Spleen (tissue), 11 donors: ENCODE results near the gene ERC2. TPM values are rescaled to one million over a fixed set of nuclear protein-coding genes. Genes with fewer than 3 reads are reported as not detected.

Experiments used
- DNase-seq: peaks from one replicate; pipeline ENCODE4 v3.0.0-alpha.2; 2020
- H3K27ac ChIP-seq, 8 donors: fragments of 200-600 bp; sonication (generic) in 7 of 8; 1 replicate in 4 of 8; 2 replicates in 4 of 8; pipeline versions ENCODE4 v1.5.0 to v1.8.0; 2016 to 2021; ENCODE audit warnings: inconsistent platforms in 4 of 8, mild to moderate bottlenecking in 4 of 8, moderate library complexity in 1 of 8
- H3K27me3 ChIP-seq, 7 donors: fragments of 200-600 bp; sonication (generic) in 6 of 7; replicated peaks in 1 of 7; 1 replicate in 4 of 7; 2 replicates in 3 of 7; pipeline versions ENCODE4 v1.5.0 to v1.8.0; 2016 to 2021; ENCODE audit warnings: inconsistent platforms in 3 of 7, mild to moderate bottlenecking in 1 of 7
- H3K36me3 ChIP-seq, 6 donors: fragments of 200-600 bp; sonication (generic) in 5 of 6; 1 replicate in 4 of 6; 2 replicates in 2 of 6; pipeline versions ENCODE4 v1.5.0 to v1.8.0; 2016 to 2021; ENCODE audit warnings: inconsistent platforms in 2 of 6
- H3K4me1 ChIP-seq, 6 donors: fragments of 200-600 bp; sonication (generic) in 5 of 6; 1 replicate in 3 of 6; 2 replicates in 3 of 6; pipeline versions ENCODE4 v1.5.0 to v1.8.0; 2016 to 2021; ENCODE audit warnings: inconsistent platforms in 3 of 6
- H3K4me3 ChIP-seq, 8 donors: fragments of 200-600 bp; sonication (generic) in 7 of 8; 1 replicate in 4 of 8; 2 replicates in 4 of 8; pipeline versions ENCODE4 v1.5.0 to v1.8.0; 2016 to 2021; ENCODE audit warnings: inconsistent platforms in 4 of 8, mild to moderate bottlenecking in 4 of 8, moderate library complexity in 2 of 8
- H3K9me3 ChIP-seq, 8 donors: fragments of 200-600 bp; sonication (generic) in 7 of 8; 1 replicate in 4 of 8; 2 replicates in 4 of 8; pipeline versions ENCODE4 v1.5.0 to v1.8.0; 2016 to 2021; ENCODE audit warnings: inconsistent platforms in 4 of 8
- CTCF ChIP-seq, 11 experiments: fragments of 200-600 bp in 7 of 11; fragments of 450-650 bp in 4 of 11; sonication (generic) in 4 of 11; IDR thresholded peaks in 8 of 11; conservative IDR thresholded peaks in 3 of 11; 1 replicate in 7 of 11; 2 replicates in 4 of 11; pipeline versions ENCODE4 v1.4.0 to v1.8.0; 2016 to 2021; ENCODE audit warnings: antibody characterized with exemption in 11 of 11, inconsistent platforms in 4 of 11, mild to moderate bottlenecking in 1 of 11
- POLR2A ChIP-seq, 3 donors: fragments of 450-650 bp; IDR thresholded peaks; one replicate each; pipeline ENCODE4 v1.5.1; 2017; ENCODE audit warnings: antibody characterized with exemption in 3 of 3, mild to moderate bottlenecking in 1 of 3
- POLR2AphosphoS5 ChIP-seq, 3 donors: sonication (generic); formaldehyde crosslinking; IDR thresholded peaks; one replicate each; pipeline ENCODE4 v1.5.1; 2017; ENCODE audit warnings: antibody characterized with exemption in 3 of 3
- WGBS, 5 donors: extraction: QIAGEN DNeasy Blood & Tissue Kit in 3 of 5; methylation state at CpG; one replicate each; pipeline versions ENCODE4 v1.1.5 to v1.1.7; 2013 to 2018; 5-methylcytosine and 5-hydroxymethylcytosine counted together
- intact Hi-C: fragments of 100-400 bp; cut with DNase I; formaldehyde crosslinking; loops from one replicate; pipeline ENCODE4 v1.15.0; 2023; ENCODE audit warnings: low total_unique reads
- polyA plus RNA-seq, 3 donors: library from polyadenylated mRNA; stranded (reverse); fragments of 200-250 nt; gene quantifications; one replicate each; pipeline ENCODE4 v1.2.1, GENCODE V29; 2013
- total RNA-seq, 7 donors: library from RNA; depleted of rRNA in 3 of 7; stranded (reverse); fragments of >200 nt in 3 of 7; fragmentation: NEBNext Ultra II Directional in 4 of 7; extraction: Animal tissue kit (Norgen Biotek cat#: 25700) in 4 of 7; gene quantifications; one replicate each; pipeline versions ENCODE4 v1.1.0 to v1.2.1, GENCODE V29; 2016 to 2021
- donor health status: healthy with polysubstance abuse.
- donor health status: DM: no; HTN: no; CAD: no; lungs with moderate emphysema.
- donor health status: DM: no; HTN: no; CAD: no.
- donor health status: Bipolar disorder and iron deficiency.
- donor health status: healthy.
- donor health status: DM: no; HTN: no; CAD: no.
- donor health status: DM: yes; HTN: yes; CAD: no.

ERC2 gene
- total and polyA plus RNA-seq, 10 donors = 0.04 to 4.9 (median 0.39) TPM

- Histone ChIP-seq H3K36me3 (no peaks in the 10 kb centered on the region), H3K4me1 (no peaks in the 10 kb centered on the region), H3K4me3 (no peak overlapping the region), H3K9me3 (no peaks in the 10 kb centered on the region), H3K27me3 (no peaks in the 10 kb centered on the region), H3K27ac (no peak overlapping the region)
- intact Hi-C loops = no loop called here
- WGBS, 5 donors = 38 to 58% (median 45%) methylated on average over 3 of the region's 3 CpGs
- no peak for DNase-seq
- TF ChIP-seq POLR2A (IDR thresholded peaks at IDR 0.05) (no peak), CTCF (IDR thresholded peaks at IDR 0.05 in 8 of 11, conservative IDR thresholded peaks at IDR 0.05 in 3 of 11) (no peak), POLR2AphosphoS5 (IDR thresholded peaks at IDR 0.05) (no peak)
These were observed 924.0 kb downstream of the ERC2 start for GRCh38 chr3:55544219-55544618.

- H3K36me3 ChIP-seq = no peaks in the 10 kb centered on the region
- TF ChIP-seq CTCF (IDR thresholded peaks at IDR 0.05 in 8 of 11, conservative IDR thresholded peaks at IDR 0.05 in 3 of 11) = no peak
- no peak for TF ChIP-seq POLR2AphosphoS5 (IDR thresholded peaks at IDR 0.05)
- no peak overlapping the region for H3K4me3 ChIP-seq
- no peaks in the 10 kb centered on the region for H3K27me3 ChIP-seq
- DNase-seq = no peak
- intact Hi-C loops = no loop called here
- H3K9me3 ChIP-seq = no peaks in the 10 kb centered on the region
- H3K27ac ChIP-seq = no peak overlapping the region
- no peaks in the 10 kb centered on the region for H3K4me1 ChIP-seq
- 78 to 83% (median 80%) methylated on average over 12 of the region's 12 CpGs for WGBS, 5 donors
These were observed 925.1 kb downstream of the ERC2 start for GRCh38 chr3:55543181-55543614.

GRCh38 chr3:55541456-55541855 lies 926.8 kb downstream of the ERC2 start:
- Histone ChIP-seq H3K9me3 (no peaks in the 10 kb centered on the region), H3K36me3 (no peaks in the 10 kb centered on the region), H3K4me1 (no peaks in the 10 kb centered on the region), H3K27ac (no peak overlapping the region), H3K4me3 (no peak overlapping the region), H3K27me3 (no peaks in the 10 kb centered on the region)
- DNase-seq = no peak
- intact Hi-C loops = no loop called here
- WGBS, 5 donors = 38 to 77% (median 47%) methylated on average over 2 of the region's 2 CpGs
- TF ChIP-seq POLR2AphosphoS5 (IDR thresholded peaks at IDR 0.05) (no peak), CTCF (IDR thresholded peaks at IDR 0.05 in 8 of 11, conservative IDR thresholded peaks at IDR 0.05 in 3 of 11) (no peak), POLR2A (IDR thresholded peaks at IDR 0.05) (no peak)

- H3K27ac ChIP-seq = no peak overlapping the region
- 73 to 84% (median 75%) methylated on average over 3 of the region's 3 CpGs for WGBS, 5 donors
- no peaks in the 10 kb centered on the region for H3K9me3 ChIP-seq
- no peaks in the 10 kb centered on the region for H3K27me3 ChIP-seq
- no peaks in the 10 kb centered on the region for H3K4me1 ChIP-seq
- TF ChIP-seq POLR2A (IDR thresholded peaks at IDR 0.05) (no peak), CTCF (IDR thresholded peaks at IDR 0.05 in 8 of 11, conservative IDR thresholded peaks at IDR 0.05 in 3 of 11) (no peak), POLR2AphosphoS5 (IDR thresholded peaks at IDR 0.05) (no peak)
- intact Hi-C loops = no loop called here
- H3K4me3 ChIP-seq = no peak overlapping the region
- no peak for DNase-seq
- no peaks in the 10 kb centered on the region for H3K36me3 ChIP-seq
These were observed 927.3 kb downstream of the ERC2 start for GRCh38 chr3:55541016-55541415.
